GM19193 (cell line): ENCODE results near the gene TRDN.

Experiments used
- POLR2A ChIP-seq: IDR thresholded peaks from 4 replicates; pipeline ENCODE4 v1.6.1; 2011; ENCODE audit not compliant: insufficient read depth, insufficient read length; ENCODE audit errors: extremely low read depth

TRDN gene

GRCh38 chr6:123415844-123416468, 220.8 kb downstream of the TRDN start:
- no peak for TF ChIP-seq POLR2A

DNA sequence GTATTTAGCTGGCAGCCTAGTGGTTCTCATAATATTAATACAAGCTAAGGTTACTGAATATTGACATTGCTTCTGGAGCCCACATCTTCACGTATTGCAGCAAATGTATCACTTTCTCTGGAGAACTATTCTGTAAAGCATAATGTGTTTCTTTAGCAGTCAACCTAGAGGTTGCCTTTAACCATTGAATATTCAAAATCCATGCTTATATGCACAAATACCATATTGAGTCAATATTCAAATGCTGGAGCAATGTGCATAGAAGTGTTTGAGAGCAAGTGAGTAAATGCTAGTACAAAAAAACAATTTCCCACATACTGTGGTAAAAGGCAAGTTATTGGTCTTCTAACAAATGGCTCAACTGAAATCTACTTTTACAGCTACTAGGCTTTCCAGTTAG, 231.8 kb downstream of the TRDN start:
- TF ChIP-seq POLR2A, result no peak

GRCh38 chr6:123402052-123402451, 234.7 kb downstream of the TRDN start:
- TF ChIP-seq POLR2A, result no peak

- TF ChIP-seq POLR2A, result no peak
These were observed 238.7 kb downstream of the TRDN start for GRCh38 chr6:123398072-123398471.

DNA sequence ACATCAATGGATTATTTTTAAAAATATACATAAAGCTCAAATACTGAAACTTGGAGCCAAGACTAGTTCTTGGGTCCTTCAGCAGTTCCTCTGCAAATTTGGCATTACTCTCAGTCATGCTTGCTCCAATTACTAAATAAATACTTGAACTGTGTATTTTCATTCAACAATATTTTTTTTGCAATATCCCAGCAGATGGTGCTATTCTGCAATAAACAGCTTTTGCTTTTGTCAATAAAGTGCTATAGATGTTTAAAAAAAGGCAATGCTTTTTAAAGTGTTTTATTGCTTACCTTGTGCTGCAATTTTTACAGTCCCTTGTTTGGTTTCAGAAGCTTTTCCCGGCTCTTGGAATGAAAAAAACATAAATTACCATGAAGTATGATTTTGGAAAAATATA, 243.4 kb downstream of the TRDN start:
- no peak for TF ChIP-seq POLR2A

- no peak for TF ChIP-seq POLR2A
These were observed 253.0 kb downstream of the TRDN start for GRCh38 chr6:123383718-123384117.

- TF ChIP-seq POLR2A, result no peak
These were observed 256.5 kb downstream of the TRDN start for GRCh38 chr6:123380257-123380656.

DNA sequence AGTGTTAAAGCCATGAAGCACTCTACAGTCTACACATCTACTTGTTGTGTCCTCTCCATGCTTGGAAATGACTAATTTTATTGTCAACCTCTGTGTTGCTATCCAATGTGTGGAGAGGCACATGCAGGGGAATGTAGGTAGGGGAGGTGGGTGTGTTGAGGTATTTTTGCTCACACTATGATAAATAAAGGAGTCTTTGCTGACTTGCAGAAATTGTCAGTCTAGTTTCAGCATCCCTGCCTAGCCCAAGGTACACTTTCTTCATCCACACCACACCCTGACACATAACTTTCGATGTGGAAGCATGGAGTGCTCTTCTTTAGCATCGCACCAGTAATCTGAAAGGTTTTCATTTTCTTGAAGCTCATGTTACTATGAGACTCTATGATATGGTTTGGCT, 264.0 kb downstream of the TRDN start:
- TF ChIP-seq POLR2A, result no peak

DNA sequence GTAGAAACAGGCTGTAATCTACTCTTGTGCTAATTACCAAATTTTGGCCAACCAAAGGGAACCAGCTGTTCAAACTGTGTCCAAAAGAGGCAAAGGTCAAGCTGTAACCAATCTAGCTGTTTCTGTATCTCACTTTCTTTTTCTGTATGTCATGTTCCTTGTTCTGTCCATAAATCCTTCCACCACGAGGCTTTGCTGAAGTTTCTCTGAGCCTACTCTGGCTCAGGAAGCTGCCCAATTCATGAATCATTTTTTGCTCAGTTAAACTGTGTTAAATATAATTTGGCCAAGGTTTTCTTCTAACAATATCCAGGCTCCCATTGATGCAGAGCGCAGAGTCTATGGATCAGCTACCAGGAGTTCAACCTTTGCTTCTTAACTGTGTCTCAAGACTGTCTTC, 272.8 kb downstream of the TRDN start:
- no peak for TF ChIP-seq POLR2A

GRCh38 chr6:123360359-123360758, 276.4 kb downstream of the TRDN start:
- no peak for TF ChIP-seq POLR2A

- no peak for TF ChIP-seq POLR2A
These were observed 284.0 kb downstream of the TRDN start for GRCh38 chr6:123352705-123353104.

DNA sequence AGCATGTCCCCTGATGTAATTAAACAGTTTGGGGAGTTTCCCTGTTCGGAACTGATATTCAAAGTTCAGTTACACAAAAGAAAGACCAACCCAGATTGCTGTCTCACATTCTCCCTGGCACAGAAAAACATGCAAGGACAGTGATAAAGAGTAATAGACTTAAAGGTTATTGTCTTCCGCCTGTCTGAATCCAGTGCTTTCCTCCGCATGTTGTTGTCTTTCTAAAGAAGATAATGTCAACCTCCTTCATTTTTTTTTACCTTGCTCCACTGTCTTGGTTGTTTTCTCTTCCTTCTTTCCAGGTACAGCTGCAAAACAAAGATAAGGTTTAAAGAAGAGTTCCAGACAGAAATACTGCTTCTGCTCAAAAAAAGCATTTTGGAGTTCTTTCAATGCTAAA, 284.5 kb downstream of the TRDN start:
- TF ChIP-seq POLR2A, result no peak

DNA sequence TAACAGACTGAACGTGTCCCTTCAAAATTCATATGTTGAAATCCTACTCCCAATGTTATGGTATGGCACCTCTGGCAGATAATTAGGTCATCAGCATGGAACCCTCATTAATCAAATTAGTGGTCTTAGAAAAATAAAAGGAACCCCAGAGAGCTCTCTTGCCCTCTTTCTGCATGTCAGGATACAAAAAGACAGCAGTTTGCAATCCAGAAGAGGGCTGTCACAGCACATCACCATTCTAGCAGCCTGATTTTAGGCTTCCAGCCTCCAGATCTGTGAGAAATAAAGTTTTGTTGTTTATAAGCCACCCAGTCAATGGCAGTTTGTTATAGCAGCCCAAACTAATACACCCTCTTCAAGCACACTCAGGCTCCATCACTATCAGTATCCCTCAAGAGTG, 292.9 kb downstream of the TRDN start:
- no peak for TF ChIP-seq POLR2A

- no peak for TF ChIP-seq POLR2A
These were observed 298.4 kb downstream of the TRDN start for GRCh38 chr6:123338394-123338793.

DNA sequence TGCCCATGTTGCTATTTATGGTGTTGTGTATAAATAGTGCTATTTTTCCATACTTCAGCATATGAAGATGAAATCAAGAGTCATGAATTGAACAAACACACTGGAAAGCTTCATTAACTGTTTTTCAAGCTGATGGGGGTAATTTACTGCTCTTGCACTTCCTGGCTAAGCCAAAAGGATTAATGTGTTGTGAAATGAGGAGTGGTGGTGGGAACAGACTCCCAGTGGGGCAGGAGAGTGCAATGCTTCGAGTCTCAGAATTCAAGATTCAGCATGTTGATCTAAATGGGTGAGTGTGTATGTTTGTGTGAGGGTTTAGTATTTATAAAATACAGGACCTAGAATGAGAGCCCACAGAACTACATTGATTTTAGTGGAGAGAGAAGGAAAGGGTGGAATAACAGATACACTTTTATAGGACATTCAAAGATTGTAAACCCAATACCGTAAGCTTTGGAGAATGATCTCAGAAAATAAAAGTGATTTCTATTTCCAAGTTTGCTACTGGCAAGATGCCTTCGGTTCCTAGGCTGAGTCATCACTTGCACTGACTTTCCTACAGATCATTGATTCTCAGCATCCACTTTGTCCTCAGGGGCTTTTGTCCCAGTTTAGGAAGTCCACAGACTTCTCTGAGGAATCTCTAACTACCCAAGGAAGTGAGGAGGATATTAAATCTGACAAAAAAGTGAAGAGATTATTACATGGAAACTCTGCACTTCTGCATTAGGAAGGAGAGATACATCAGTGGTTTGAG, 303.6 kb downstream of the TRDN start:
- no peak for TF ChIP-seq POLR2A

DNA sequence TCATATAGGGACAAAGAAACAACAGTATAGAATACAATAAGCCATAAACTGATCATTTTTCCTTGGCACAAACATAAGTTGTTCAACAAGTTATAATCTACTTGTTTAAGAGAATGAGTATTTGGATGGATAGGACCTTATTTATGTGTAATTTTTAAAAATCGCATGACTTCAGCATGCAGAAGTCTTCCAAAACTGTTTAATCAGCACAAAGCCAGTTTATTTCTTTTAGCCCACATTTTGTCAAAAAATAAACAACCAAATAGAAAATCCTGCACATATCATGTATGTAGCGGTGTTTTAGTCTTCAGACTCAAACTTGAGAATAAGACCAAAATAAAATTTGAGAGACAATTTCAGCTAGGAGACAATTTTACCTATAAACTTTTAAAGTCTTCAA, 304.7 kb downstream of the TRDN start:
- TF ChIP-seq POLR2A, result no peak
